GM23338 (cell line): ENCODE results near the gene C1orf210.

Experiments used
- CREB1 ChIP-seq: fragments of 250-450 bp; sonication (Bioruptor Pico); IDR thresholded peaks from 2 replicates; pipeline ENCODE4 v1.5.0; 2020; ENCODE audit warnings: low read depth, mild to moderate bottlenecking, moderate library complexity
- EZH2 ChIP-seq: fragments of 200-600 bp; sonication (generic); IDR thresholded peaks from one replicate; pipeline ENCODE4 v1.8.0; 2017; ENCODE audit warnings: antibody characterized with exemption, mild to moderate bottlenecking, low read depth; ENCODE audit not compliant: unreplicated experiment
- EZH2phosphoT487 ChIP-seq: fragments of 200-600 bp; sonication (generic); IDR thresholded peaks from one replicate; pipeline ENCODE4 v1.8.1; 2018; ENCODE audit warnings: antibody characterized with exemption; ENCODE audit not compliant: unreplicated experiment
- JUNB ChIP-seq: IDR thresholded peaks from one replicate; pipeline ENCODE4 v1.6.1; 2016; ENCODE audit warnings: antibody characterized with exemption; ENCODE audit not compliant: unreplicated experiment
- NANOG ChIP-seq: IDR thresholded peaks from 2 replicates; pipeline ENCODE4 v1.6.1; 2016; ENCODE audit warnings: antibody characterized with exemption, borderline replicate concordance
- POLR2AphosphoS5 ChIP-seq: IDR thresholded peaks from 2 replicates; pipeline ENCODE4 v1.6.1; 2016; ENCODE audit warnings: antibody characterized with exemption, low read depth
- STAT1 ChIP-seq: IDR thresholded peaks from one replicate; pipeline ENCODE4 v1.6.1; 2016; ENCODE audit warnings: antibody characterized with exemption; ENCODE audit not compliant: unreplicated experiment
- ZNF114 ChIP-seq: fragments of 250-450 bp; sonication (Bioruptor Pico); IDR thresholded peaks from 2 replicates; pipeline ENCODE4 v1.5.0; 2020; ENCODE audit warnings: mild to moderate bottlenecking, moderate library complexity
- TF ChIP-seq, protein P1 (sequence below): IDR thresholded peaks from 2 replicates; pipeline ENCODE4 v1.6.1; 2016; ENCODE audit warnings: antibody characterized with exemption
- TF ChIP-seq, protein P2 (sequence below), 2 experiments: fragments of 200-600 bp in 1 of 2; sonication (generic) in 1 of 2; conservative IDR thresholded peaks; 2 replicates each; pipeline versions ENCODE4 v1.5.1 to v1.6.1; 2016 to 2017; ENCODE audit warnings: antibody characterized with exemption in 2 of 2, low read depth in 2 of 2, mild to moderate bottlenecking in 2 of 2, moderate library complexity in 1 of 2
- TF ChIP-seq, protein P3 (sequence below): IDR thresholded peaks from one replicate; pipeline ENCODE4 v1.6.1; 2018; ENCODE audit warnings: antibody characterized with exemption; ENCODE audit not compliant: unreplicated experiment
- TF ChIP-seq, protein P4 (sequence below): fragments of 250-450 bp; sonication (Bioruptor Pico); IDR thresholded peaks from 2 replicates; pipeline ENCODE4 v1.5.0; 2020; ENCODE audit warnings: mild to moderate bottlenecking, moderate library complexity

DNA sequence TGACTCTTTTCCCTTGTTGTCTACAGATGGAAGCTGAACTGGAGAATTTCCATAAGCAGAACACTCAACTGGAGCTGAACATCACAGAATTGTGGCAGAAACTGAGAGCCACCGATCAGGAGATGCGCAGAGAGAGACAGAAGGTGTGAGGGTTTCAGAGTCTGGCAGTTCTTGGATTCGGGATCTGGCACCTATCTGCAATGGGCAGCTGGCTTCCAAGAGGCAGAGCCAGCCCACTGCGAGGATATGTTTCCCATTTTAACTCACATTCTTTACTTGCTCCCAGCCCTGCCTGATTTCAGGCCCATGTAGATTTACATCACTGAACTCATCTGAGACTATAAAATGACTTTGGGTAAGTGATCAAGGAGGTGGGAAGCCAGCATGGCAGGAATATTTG, 52.9 kb downstream of the C1orf210 start:
- TF ChIP-seq, protein P1, sequence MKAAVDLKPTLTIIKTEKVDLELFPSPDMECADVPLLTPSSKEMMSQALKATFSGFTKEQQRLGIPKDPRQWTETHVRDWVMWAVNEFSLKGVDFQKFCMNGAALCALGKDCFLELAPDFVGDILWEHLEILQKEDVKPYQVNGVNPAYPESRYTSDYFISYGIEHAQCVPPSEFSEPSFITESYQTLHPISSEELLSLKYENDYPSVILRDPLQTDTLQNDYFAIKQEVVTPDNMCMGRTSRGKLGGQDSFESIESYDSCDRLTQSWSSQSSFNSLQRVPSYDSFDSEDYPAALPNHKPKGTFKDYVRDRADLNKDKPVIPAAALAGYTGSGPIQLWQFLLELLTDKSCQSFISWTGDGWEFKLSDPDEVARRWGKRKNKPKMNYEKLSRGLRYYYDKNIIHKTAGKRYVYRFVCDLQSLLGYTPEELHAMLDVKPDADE: no peak
- TF ChIP-seq EZH2: no peak
- TF ChIP-seq, protein P2, sequence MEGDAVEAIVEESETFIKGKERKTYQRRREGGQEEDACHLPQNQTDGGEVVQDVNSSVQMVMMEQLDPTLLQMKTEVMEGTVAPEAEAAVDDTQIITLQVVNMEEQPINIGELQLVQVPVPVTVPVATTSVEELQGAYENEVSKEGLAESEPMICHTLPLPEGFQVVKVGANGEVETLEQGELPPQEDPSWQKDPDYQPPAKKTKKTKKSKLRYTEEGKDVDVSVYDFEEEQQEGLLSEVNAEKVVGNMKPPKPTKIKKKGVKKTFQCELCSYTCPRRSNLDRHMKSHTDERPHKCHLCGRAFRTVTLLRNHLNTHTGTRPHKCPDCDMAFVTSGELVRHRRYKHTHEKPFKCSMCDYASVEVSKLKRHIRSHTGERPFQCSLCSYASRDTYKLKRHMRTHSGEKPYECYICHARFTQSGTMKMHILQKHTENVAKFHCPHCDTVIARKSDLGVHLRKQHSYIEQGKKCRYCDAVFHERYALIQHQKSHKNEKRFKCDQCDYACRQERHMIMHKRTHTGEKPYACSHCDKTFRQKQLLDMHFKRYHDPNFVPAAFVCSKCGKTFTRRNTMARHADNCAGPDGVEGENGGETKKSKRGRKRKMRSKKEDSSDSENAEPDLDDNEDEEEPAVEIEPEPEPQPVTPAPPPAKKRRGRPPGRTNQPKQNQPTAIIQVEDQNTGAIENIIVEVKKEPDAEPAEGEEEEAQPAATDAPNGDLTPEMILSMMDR (conservative IDR thresholded peaks at IDR 0.05; ENCODE audit: low read depth in 2 of 2): no peak
- TF ChIP-seq NANOG: no peak
- TF ChIP-seq, protein P3, sequence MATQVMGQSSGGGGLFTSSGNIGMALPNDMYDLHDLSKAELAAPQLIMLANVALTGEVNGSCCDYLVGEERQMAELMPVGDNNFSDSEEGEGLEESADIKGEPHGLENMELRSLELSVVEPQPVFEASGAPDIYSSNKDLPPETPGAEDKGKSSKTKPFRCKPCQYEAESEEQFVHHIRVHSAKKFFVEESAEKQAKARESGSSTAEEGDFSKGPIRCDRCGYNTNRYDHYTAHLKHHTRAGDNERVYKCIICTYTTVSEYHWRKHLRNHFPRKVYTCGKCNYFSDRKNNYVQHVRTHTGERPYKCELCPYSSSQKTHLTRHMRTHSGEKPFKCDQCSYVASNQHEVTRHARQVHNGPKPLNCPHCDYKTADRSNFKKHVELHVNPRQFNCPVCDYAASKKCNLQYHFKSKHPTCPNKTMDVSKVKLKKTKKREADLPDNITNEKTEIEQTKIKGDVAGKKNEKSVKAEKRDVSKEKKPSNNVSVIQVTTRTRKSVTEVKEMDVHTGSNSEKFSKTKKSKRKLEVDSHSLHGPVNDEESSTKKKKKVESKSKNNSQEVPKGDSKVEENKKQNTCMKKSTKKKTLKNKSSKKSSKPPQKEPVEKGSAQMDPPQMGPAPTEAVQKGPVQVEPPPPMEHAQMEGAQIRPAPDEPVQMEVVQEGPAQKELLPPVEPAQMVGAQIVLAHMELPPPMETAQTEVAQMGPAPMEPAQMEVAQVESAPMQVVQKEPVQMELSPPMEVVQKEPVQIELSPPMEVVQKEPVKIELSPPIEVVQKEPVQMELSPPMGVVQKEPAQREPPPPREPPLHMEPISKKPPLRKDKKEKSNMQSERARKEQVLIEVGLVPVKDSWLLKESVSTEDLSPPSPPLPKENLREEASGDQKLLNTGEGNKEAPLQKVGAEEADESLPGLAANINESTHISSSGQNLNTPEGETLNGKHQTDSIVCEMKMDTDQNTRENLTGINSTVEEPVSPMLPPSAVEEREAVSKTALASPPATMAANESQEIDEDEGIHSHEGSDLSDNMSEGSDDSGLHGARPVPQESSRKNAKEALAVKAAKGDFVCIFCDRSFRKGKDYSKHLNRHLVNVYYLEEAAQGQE: no peak
- TF ChIP-seq JUNB: no peak
- no peak for TF ChIP-seq POLR2AphosphoS5
- TF ChIP-seq CREB1 (CRISPR knock-in tag): no peak
- TF ChIP-seq, protein P4, sequence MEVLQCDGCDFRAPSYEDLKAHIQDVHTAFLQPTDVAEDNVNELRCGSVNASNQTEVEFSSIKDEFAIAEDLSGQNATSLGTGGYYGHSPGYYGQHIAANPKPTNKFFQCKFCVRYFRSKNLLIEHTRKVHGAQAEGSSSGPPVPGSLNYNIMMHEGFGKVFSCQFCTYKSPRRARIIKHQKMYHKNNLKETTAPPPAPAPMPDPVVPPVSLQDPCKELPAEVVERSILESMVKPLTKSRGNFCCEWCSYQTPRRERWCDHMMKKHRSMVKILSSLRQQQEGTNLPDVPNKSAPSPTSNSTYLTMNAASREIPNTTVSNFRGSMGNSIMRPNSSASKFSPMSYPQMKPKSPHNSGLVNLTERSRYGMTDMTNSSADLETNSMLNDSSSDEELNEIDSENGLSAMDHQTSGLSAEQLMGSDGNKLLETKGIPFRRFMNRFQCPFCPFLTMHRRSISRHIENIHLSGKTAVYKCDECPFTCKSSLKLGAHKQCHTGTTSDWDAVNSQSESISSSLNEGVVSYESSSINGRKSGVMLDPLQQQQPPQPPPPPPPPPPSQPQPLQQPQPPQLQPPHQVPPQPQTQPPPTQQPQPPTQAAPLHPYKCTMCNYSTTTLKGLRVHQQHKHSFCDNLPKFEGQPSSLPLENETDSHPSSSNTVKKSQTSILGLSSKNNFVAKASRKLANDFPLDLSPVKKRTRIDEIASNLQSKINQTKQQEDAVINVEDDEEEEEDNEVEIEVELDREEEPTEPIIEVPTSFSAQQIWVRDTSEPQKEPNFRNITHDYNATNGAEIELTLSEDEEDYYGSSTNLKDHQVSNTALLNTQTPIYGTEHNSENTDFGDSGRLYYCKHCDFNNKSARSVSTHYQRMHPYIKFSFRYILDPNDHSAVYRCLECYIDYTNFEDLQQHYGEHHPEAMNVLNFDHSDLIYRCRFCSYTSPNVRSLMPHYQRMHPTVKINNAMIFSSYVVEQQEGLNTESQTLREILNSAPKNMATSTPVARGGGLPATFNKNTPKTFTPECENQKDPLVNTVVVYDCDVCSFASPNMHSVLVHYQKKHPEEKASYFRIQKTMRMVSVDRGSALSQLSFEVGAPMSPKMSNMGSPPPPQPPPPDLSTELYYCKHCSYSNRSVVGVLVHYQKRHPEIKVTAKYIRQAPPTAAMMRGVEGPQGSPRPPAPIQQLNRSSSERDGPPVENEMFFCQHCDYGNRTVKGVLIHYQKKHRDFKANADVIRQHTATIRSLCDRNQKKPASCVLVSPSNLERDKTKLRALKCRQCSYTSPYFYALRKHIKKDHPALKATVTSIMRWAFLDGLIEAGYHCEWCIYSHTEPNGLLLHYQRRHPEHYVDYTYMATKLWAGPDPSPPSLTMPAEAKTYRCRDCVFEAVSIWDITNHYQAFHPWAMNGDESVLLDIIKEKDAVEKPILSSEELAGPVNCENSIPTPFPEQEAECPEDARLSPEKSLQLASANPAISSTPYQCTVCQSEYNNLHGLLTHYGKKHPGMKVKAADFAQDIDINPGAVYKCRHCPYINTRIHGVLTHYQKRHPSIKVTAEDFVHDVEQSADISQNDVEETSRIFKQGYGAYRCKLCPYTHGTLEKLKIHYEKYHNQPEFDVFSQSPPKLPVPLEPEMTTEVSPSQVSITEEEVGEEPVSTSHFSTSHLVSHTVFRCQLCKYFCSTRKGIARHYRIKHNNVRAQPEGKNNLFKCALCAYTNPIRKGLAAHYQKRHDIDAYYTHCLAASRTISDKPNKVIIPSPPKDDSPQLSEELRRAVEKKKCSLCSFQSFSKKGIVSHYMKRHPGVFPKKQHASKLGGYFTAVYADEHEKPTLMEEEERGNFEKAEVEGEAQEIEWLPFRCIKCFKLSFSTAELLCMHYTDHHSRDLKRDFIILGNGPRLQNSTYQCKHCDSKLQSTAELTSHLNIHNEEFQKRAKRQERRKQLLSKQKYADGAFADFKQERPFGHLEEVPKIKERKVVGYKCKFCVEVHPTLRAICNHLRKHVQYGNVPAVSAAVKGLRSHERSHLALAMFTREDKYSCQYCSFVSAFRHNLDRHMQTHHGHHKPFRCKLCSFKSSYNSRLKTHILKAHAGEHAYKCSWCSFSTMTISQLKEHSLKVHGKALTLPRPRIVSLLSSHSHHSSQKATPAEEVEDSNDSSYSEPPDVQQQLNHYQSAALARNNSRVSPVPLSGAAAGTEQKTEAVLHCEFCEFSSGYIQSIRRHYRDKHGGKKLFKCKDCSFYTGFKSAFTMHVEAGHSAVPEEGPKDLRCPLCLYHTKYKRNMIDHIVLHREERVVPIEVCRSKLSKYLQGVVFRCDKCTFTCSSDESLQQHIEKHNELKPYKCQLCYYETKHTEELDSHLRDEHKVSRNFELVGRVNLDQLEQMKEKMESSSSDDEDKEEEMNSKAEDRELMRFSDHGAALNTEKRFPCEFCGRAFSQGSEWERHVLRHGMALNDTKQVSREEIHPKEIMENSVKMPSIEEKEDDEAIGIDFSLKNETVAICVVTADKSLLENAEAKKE (CRISPR knock-in tag): no peak
- TF ChIP-seq ZNF114 (CRISPR knock-in tag): no peak
- TF ChIP-seq EZH2phosphoT487: no peak
- no peak for TF ChIP-seq STAT1
